Adrenal gland (tissue), 12 donors: ENCODE data around the gene TMEM115. TPM values are rescaled to one million over a fixed set of nuclear protein-coding genes. Genes with fewer than 3 reads are reported as not detected.

ENCODE experiments used
- DNase-seq, 7 donors: peaks; one replicate each; pipeline ENCODE4 v3.0.0-alpha.2; 2019 to 2020
- H3K27ac ChIP-seq, 5 donors: fragments of 200-600 bp; sonication (generic) in 4 of 5; 1 replicate in 3 of 5; 2 replicates in 2 of 5; pipeline versions ENCODE4 v1.5.1 to v1.8.0; 2016 to 2020; ENCODE audit warnings: mild to moderate bottlenecking in 1 of 5
- H3K27me3 ChIP-seq: fragments of 200-600 bp; 2 replicates; pipeline ENCODE4 v1.8.0; 2021
- H3K36me3 ChIP-seq, 2 donors: fragments of 200-600 bp; replicated peaks in 1 of 2; 1 replicate in 1 of 2; 2 replicates in 1 of 2; pipeline versions ENCODE4 v1.5.1 to v1.8.0; 2018 to 2022
- H3K4me1 ChIP-seq, 2 donors: fragments of 200-600 bp; replicated peaks in 1 of 2; 1 replicate in 1 of 2; 2 replicates in 1 of 2; pipeline versions ENCODE4 v1.5.1 to v1.8.0; 2018 to 2021
- H3K4me3 ChIP-seq, 4 donors: fragments of 200-600 bp; sonication (generic) in 3 of 4; one replicate each; pipeline ENCODE4 v1.5.1; 2016 to 2018
- H3K9me3 ChIP-seq, 3 donors: fragments of 200-600 bp; sonication (generic) in 1 of 3; replicated peaks in 1 of 3; 1 replicate in 2 of 3; 2 replicates in 1 of 3; pipeline versions ENCODE4 v1.5.1 to v1.8.0; 2016 to 2021
- CTCF ChIP-seq, 6 experiments: fragments of 450-650 bp in 4 of 6; fragments of 200-600 bp in 2 of 6; sonication (generic) in 1 of 6; IDR thresholded peaks; 1 replicate in 5 of 6; 2 replicates in 1 of 6; pipeline versions ENCODE4 v1.5.1 to v1.8.0; 2016 to 2021; ENCODE audit warnings: antibody characterized with exemption in 6 of 6, mild to moderate bottlenecking in 2 of 6, moderate library complexity in 1 of 6
- POLR2A ChIP-seq, 2 donors: fragments of 450-650 bp; IDR thresholded peaks; one replicate each; pipeline ENCODE4 v1.6.1; 2017; ENCODE audit warnings: antibody characterized with exemption in 2 of 2, mild to moderate bottlenecking in 2 of 2, moderate library complexity in 1 of 2
- WGBS, 4 donors: extraction: QIAGEN DNeasy Blood & Tissue Kit in 2 of 4; methylation state at CpG; one replicate each; pipeline versions ENCODE4 v1.1.5 to v1.1.7; 2013 to 2017; 5-methylcytosine and 5-hydroxymethylcytosine counted together
- intact Hi-C, 2 donors: fragments of 100-400 bp; cut with DNase I; formaldehyde crosslinking; loops; one replicate each; pipeline versions ENCODE4 v1.14.1 to v1.15.0; 2022 to 2023
- polyA plus RNA-seq, 3 donors: library from polyadenylated mRNA; stranded (reverse); fragments of 200-250 nt in 2 of 3; fragments of 350-450 nt in 1 of 3; fragmentation: Illumina TruSeq in 1 of 3; extraction: RNeasy Lipid Tissue Mini Kit (QIAGEN cat#74804) in 1 of 3; gene quantifications; one replicate each; pipeline ENCODE4 v1.2.3, GENCODE V29; 2013 to 2014
- total RNA-seq, 9 donors: library from RNA; depleted of rRNA in 4 of 9; stranded (reverse); fragments of >200 nt in 4 of 9; fragments of 120-200 nt in 1 of 9; fragmentation: NEBNext Ultra II Directional in 1 of 9; extraction: Animal tissue kit (Norgen Biotek cat#: 25700) in 1 of 9; gene quantifications; one replicate each; pipeline versions ENCODE4 v1.1.0 to v1.2.4, GENCODE V29; 2013 to 2023
- donor health status: healthy with polysubstance abuse.
- donor health status: Bipolar disorder and iron deficiency.
- donor health status: DM: yes; HTN: yes; CAD: no.
- donor health status: DM: no; HTN: no; CAD: no.
- donor health status: DM: no; HTN: no; CAD: no.
- donor health status: DM: yes; HTN: yes; CAD: no.

TMEM115 gene
- total and polyA plus RNA-seq, 12 donors = 23.6 to 88.5 (median 59.7) TPM

GRCh38 chr3:50378024-50378423 lies 18.7 kb upstream of the TMEM115 start:
- Histone ChIP-seq H3K4me3 (no peak overlapping the region), H3K4me1 (peaks cover 0 to 3% of the 10 kb centered on the region in 2 donors), H3K36me3 (no peaks in the 10 kb centered on the region), H3K27me3 (no peaks in the 10 kb centered on the region), H3K27ac (no peak overlapping the region), H3K9me3 (no peaks in the 10 kb centered on the region)
- WGBS, 4 donors = 83 to 93% (median 88%) methylated on average over 2 to 6 of the region's 6 CpGs
- TF ChIP-seq POLR2A (IDR thresholded peaks at IDR 0.05) = no peak
- TF ChIP-seq CTCF (IDR thresholded peaks at IDR 0.05) = no peak
- DNase-seq = no peak
- intact Hi-C loops = no loop called here

- intact Hi-C loops = no loop called here
- Histone ChIP-seq H3K36me3 (no peaks in the 10 kb centered on the region), H3K27ac (no peak overlapping the region), H3K27me3 (no peaks in the 10 kb centered on the region), H3K9me3 (no peaks in the 10 kb centered on the region), H3K4me3 (no peak overlapping the region), H3K4me1 (no peaks in the 10 kb centered on the region)
- 75 to 86% (median 79%) methylated on average over 7 of the region's 7 CpGs for WGBS, 4 donors
- DNase-seq = no peak
- TF ChIP-seq POLR2A (IDR thresholded peaks at IDR 0.05) (no peak), CTCF (IDR thresholded peaks at IDR 0.05) (no peak)
These were observed 16.1 kb upstream of the TMEM115 start for GRCh38 chr3:50375258-50375931.

GRCh38 chr3:50374363-50375257 lies 15.3 kb upstream of the TMEM115 start:
- Histone ChIP-seq H3K36me3 (no peaks in the 10 kb centered on the region), H3K4me1 (no peaks in the 10 kb centered on the region), H3K27me3 (no peaks in the 10 kb centered on the region), H3K27ac (no peak overlapping the region), H3K9me3 (no peaks in the 10 kb centered on the region), H3K4me3 (no peak overlapping the region)
- no peak for DNase-seq
- intact Hi-C loops = no loop called here
- WGBS, 4 donors = 72 to 83% (median 80%) methylated on average over 7 to 22 of the region's 22 CpGs
- TF ChIP-seq POLR2A (IDR thresholded peaks at IDR 0.05) (no peak), CTCF (IDR thresholded peaks at IDR 0.05) (no peak)

- TF ChIP-seq POLR2A (IDR thresholded peaks at IDR 0.05) (no peak), CTCF (IDR thresholded peaks at IDR 0.05) (no peak)
- no peak for DNase-seq
- Histone ChIP-seq H3K4me1 (no peaks in the 10 kb centered on the region), H3K36me3 (no peaks in the 10 kb centered on the region), H3K27me3 (no peaks in the 10 kb centered on the region), H3K4me3 (no peak overlapping the region), H3K9me3 (no peaks in the 10 kb centered on the region), H3K27ac (no peak overlapping the region)
- intact Hi-C loops = no loop called here
- 48 to 52% (median 51%) methylated on average over 12 of the region's 12 CpGs for WGBS, 4 donors
These were observed 14.1 kb upstream of the TMEM115 start for GRCh38 chr3:50373146-50374051.
